Lower leg skin (tissue), 3 donors: Measurements from ENCODE around the gene OR5H15.

Source experiments
- CTCF ChIP-seq, 3 donors: fragments of 450-650 bp; IDR thresholded peaks; one replicate each; pipeline ENCODE4 v1.5.1; 2016; ENCODE audit warnings: antibody characterized with exemption in 3 of 3, mild to moderate bottlenecking in 3 of 3, moderate library complexity in 2 of 3
- POLR2A ChIP-seq, 2 donors: fragments of 450-650 bp; IDR thresholded peaks; one replicate each; pipeline ENCODE4 v1.6.1; 2016 to 2017; ENCODE audit warnings: antibody characterized with exemption in 2 of 2, mild to moderate bottlenecking in 1 of 2, moderate library complexity in 1 of 2

DNA sequence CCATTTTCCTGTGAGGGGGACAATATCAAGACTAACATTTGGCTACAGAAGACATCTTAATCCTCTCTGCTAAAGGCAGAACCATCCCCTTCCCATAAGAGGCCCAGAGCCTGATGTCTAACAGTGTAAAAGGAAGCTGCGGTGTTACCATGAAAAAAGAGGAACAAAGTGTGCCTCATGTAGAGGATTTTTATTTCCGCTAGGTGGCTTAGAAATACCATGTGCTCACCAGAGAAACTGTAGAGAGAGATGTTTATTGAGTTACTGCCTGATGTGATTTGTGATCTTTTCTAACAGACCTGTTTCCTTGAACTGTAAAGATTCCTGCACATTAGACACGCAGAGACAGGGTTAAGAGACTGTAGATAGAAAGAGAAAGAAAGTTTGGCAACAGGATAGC is 22.0 kb downstream of the OR5H15 start:
- no peak for TF ChIP-seq CTCF (IDR thresholded peaks at IDR 0.05)
- no peak for TF ChIP-seq POLR2A (IDR thresholded peaks at IDR 0.05)
